ENCODE measurements around the gene PLCL2. TPM values are rescaled to one million over a fixed set of nuclear protein-coding genes. Genes with fewer than 3 reads are reported as not detected.

The PLCL2 gene
- total RNA-seq, 2 donors from 2014 or later: 5.3 to 14.5 TPM

DNA sequence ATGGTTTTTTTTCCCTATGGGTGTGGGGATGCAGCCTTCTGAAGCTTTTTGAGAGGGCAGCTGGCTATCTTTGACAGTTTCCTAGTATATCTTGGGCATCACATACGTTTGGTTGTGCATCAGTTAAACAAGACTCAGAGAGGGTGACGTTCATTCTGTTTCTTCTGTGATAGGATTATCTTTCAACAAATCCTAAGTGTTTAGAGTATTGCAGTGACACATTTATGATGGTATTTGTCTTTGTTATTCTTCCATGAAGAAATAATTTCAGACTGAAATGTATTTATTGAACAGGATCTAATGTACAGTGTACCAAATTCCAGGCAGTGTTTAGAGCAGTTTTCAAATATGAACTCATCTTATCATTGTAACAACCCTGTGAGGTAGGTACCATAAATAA lies 114.4 kb downstream of the PLCL2 start:
- no peaks in the 10 kb centered on the region for H3K36me3 ChIP-seq
- 70% methylated on average over 2 of the region's 2 CpGs for whole genome bisulfite sequencing
- no peaks in the 10 kb centered on the region for H3K9me3 ChIP-seq
- H3K4me1 ChIP-seq (replicated peaks): no peaks in the 10 kb centered on the region
- no peak for DNase-seq (ENCODE audit: low spot score)
- H3K4me3 ChIP-seq: no peak overlapping the region
- H3K27ac ChIP-seq: no peak overlapping the region
- intact Hi-C loops (cut with DNase I): no loop called here
- H3K27me3 ChIP-seq (replicated peaks; ENCODE audit: insufficient read depth): no peaks in the 10 kb centered on the region
- TF ChIP-seq POLR2A (IDR thresholded peaks at IDR 0.05): no peak
- TF ChIP-seq, protein P1, sequence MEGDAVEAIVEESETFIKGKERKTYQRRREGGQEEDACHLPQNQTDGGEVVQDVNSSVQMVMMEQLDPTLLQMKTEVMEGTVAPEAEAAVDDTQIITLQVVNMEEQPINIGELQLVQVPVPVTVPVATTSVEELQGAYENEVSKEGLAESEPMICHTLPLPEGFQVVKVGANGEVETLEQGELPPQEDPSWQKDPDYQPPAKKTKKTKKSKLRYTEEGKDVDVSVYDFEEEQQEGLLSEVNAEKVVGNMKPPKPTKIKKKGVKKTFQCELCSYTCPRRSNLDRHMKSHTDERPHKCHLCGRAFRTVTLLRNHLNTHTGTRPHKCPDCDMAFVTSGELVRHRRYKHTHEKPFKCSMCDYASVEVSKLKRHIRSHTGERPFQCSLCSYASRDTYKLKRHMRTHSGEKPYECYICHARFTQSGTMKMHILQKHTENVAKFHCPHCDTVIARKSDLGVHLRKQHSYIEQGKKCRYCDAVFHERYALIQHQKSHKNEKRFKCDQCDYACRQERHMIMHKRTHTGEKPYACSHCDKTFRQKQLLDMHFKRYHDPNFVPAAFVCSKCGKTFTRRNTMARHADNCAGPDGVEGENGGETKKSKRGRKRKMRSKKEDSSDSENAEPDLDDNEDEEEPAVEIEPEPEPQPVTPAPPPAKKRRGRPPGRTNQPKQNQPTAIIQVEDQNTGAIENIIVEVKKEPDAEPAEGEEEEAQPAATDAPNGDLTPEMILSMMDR (IDR thresholded peaks at IDR 0.05): no peak

DNA sequence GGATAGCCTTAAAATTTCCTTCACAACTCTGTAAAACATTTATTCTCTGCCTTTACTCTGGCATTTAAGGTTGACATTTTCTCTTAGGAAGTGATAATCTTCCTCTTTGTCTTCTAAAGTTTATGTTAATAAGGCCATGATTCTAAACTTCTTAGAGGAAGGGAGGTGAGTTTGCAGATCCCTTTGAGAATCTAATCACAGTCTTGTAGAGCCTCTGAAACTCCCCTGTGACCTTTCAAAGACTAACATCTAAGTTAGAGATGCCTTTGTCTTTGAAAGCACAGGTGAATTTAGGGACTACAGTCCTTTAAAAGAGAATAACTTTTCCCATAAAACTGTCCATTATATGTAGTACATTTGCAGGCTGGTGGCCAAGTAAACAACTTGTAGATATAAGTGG lies 115.1 kb downstream of the PLCL2 start:
- H3K27ac ChIP-seq: no peak overlapping the region
- no peaks in the 10 kb centered on the region for H3K9me3 ChIP-seq
- intact Hi-C loops (cut with DNase I): no loop called here
- H3K36me3 ChIP-seq: no peaks in the 10 kb centered on the region
- TF ChIP-seq POLR2AphosphoS5 (IDR thresholded peaks at IDR 0.05) (no peak), POLR2A (IDR thresholded peaks at IDR 0.05) (no peak)
- TF ChIP-seq, protein P1 (IDR thresholded peaks at IDR 0.05): no peak
- H3K27me3 ChIP-seq (replicated peaks; ENCODE audit: insufficient read depth): no peaks in the 10 kb centered on the region
- DNase-seq (ENCODE audit: low spot score): no peak
- H3K4me3 ChIP-seq: no peak overlapping the region
- H3K4me1 ChIP-seq (replicated peaks): no peaks in the 10 kb centered on the region

DNA sequence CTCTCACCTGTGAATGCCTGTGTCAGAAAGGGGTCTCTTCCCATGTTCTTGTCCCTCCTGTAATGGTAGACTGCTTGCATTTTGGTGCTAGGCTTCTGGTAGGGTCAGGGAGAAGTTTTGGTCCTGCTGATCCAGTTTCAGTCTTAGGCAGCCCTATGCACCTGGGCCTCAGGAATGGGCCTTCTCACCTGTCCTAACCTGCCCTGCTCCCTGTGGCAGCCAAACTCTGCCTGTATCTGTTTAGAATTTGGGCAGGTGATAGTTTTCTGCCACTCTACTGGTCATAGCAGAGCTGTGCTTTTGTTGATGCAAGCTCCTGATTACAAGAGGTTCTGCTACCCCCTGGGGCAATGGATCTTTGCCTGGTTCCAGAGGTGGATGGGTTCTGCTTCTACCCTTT lies 118.7 kb downstream of the PLCL2 start:
- H3K27ac ChIP-seq: no peak overlapping the region
- H3K4me1 ChIP-seq (replicated peaks): no peaks in the 10 kb centered on the region
- intact Hi-C loops (cut with DNase I): no loop called here
- no peak overlapping the region for H3K4me3 ChIP-seq
- H3K36me3 ChIP-seq: no peaks in the 10 kb centered on the region
- no peak for TF ChIP-seq POLR2AphosphoS5 (IDR thresholded peaks at IDR 0.05)
- TF ChIP-seq, protein P1 (IDR thresholded peaks at IDR 0.05): no peak
- no peak for TF ChIP-seq POLR2A (IDR thresholded peaks at IDR 0.05)
- H3K27me3 ChIP-seq (replicated peaks; ENCODE audit: insufficient read depth): no peaks in the 10 kb centered on the region
- H3K9me3 ChIP-seq: no peaks in the 10 kb centered on the region
- no peak for DNase-seq (ENCODE audit: low spot score)

DNA sequence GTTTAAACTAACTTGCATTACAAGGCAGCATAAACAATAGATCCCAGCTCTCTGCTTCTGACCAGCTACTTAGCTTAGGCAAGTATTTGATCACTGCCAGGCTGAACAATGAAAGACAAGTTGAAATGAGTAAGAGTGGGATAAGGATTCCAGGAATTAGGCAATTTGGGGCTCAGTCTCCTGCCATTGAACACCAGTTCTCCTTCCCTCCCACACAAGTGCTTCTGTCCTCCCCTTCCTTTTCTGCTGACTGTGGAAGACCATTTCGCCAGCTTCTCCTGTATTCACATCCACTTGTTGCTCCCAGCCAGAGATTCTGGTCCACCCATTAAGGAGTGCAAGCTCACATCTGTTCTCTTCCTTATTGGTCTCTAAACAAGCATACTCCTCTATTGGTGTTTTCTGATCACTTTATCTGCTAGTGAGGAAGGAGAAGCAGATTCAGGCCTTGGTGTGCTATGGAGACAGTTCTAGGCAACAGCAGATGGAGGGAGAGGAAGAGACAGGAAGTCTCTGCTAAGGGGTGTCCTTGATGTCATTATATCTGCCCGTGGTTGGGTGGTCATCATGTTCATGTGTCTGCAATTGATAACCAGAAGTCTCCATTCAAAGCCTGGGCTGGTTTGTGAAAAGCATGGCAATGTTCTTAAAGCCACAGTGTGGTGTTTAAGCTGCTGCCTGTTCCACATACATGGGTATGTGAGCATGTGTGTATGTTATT lies 121.5 kb downstream of the PLCL2 start:
- H3K4me3 ChIP-seq: no peak overlapping the region
- TF ChIP-seq POLR2A (IDR thresholded peaks at IDR 0.05) (no peak), POLR2AphosphoS5 (IDR thresholded peaks at IDR 0.05) (no peak)
- TF ChIP-seq, protein P1 (IDR thresholded peaks at IDR 0.05): no peak
- WGBS: 74% methylated on average over 2 of the region's 2 CpGs
- H3K4me1 ChIP-seq (replicated peaks): no peaks in the 10 kb centered on the region
- no peak for DNase-seq (ENCODE audit: low spot score)
- H3K27me3 ChIP-seq (replicated peaks; ENCODE audit: insufficient read depth): no peaks in the 10 kb centered on the region
- no peaks in the 10 kb centered on the region for H3K9me3 ChIP-seq
- intact Hi-C loops (cut with DNase I): no loop called here
- no peaks in the 10 kb centered on the region for H3K36me3 ChIP-seq
- no peak overlapping the region for H3K27ac ChIP-seq

DNA sequence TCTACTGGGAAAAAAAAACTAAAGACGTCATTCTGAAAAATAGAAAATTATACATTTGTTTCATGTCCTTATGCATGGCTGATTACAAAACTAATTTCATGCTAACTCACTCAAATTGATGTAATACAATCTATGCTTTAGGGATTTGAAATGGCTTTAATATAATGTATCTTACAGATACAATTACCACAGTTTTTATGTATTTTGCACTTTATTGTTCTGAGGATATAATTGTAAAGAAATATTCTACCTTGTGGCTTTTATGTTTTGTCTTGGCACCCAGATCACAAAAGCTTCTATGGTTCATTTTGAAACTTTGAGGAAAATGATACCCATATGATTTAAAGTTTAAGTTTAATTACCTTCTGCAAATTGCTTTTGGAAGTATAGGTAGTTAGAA lies 122.5 kb downstream of the PLCL2 start:
- H3K4me1 ChIP-seq (replicated peaks): no peaks in the 10 kb centered on the region
- no peak overlapping the region for H3K27ac ChIP-seq
- intact Hi-C loops (cut with DNase I): no loop called here
- H3K36me3 ChIP-seq: no peaks in the 10 kb centered on the region
- no peak overlapping the region for H3K4me3 ChIP-seq
- DNase-seq (ENCODE audit: low spot score): no peak
- no peaks in the 10 kb centered on the region for H3K9me3 ChIP-seq
- TF ChIP-seq, protein P1 (IDR thresholded peaks at IDR 0.05): no peak
- no peak for TF ChIP-seq POLR2AphosphoS5 (IDR thresholded peaks at IDR 0.05)
- no peak for TF ChIP-seq POLR2A (IDR thresholded peaks at IDR 0.05)
- WGBS: 94% methylated on average over 1 of the region's 1 CpG
- no peaks in the 10 kb centered on the region for H3K27me3 ChIP-seq (replicated peaks; ENCODE audit: insufficient read depth)

Measured in prostate gland (tissue), 2 donors.